Skeletal muscle cell (primary cell): ENCODE measurements around the gene SH3TC2.
"Not testable (repeated sequence)": the region's sequence is repeated elsewhere in the genome, so short reads cannot be mapped to it uniquely, and the experiment has no call there.

Experiments
- DNase-seq: peaks from one replicate; pipeline ENCODE4 v3.0.0-alpha.2; 2010; ENCODE audit warnings: low read depth
- H3K4me3 ChIP-seq: 2 replicates; pipeline ENCODE4 v1.5.1; 2011; ENCODE audit warnings: low read depth, mild to moderate bottlenecking, control low read depth, low read length, moderate library complexity

SH3TC2 gene

DNA sequence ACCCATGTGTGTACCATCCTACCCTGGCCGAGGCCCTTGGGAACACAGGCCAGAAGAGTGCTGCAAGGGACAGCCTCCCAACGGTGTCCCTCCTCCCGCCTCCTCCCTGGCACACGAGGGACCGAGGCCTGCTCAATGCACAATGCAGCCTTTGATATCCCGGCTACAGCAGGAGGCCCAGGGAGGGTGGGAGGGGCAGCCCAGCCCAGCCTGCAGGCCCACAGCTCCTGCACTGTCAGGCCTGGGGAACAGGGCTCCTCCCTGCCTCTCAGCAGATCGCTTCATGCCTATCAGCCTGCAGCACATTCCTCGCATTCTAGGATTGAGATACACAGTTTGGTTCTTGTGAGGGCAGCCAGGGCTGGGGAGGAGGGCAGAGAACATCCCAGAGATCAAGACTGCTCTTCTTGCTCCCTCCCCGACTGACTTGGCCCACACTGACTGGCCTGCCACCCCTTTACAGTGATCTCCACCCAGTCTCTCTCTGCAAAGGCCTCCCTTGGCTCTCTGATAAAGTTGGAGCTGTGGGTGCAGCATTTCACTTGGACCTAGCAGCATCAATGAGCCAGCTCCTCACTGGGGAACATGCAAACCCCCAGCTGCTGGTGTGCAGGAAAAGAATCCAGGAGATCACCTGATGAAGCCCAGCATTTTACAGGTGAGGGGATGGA is at the start of gene SH3TC2:
SH3TC2 (minus strand) TSS at position 46 of the 671 bp plus-strand sequence; CDS start at position 6, 40 bp downstream.
- peak; percentile 4 for DNase-seq
- no peak within 1 kb of the TSS for H3K4me3 ChIP-seq

DNA sequence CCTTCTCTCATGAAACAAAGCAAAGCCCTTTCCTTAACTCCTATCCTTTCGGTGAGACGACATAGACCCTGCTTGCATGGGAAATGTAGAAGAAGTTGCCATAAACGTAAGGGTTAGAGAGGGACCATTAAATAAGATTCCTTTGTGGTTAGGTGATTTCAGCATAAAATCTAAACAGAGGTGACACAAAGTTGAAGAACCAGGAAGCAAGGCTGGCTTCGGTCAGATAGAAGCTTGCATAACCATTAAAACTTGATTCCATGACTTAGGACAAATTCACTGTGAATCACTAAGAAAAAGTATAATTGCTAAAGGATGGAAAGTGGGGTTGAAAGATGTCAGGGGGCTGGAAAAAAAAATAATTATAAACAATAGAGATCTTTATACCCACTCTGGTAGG is 47.5 kb upstream of the SH3TC2 start:
- H3K4me3 ChIP-seq: no peak overlapping the region
- DNase-seq: no peak

DNA sequence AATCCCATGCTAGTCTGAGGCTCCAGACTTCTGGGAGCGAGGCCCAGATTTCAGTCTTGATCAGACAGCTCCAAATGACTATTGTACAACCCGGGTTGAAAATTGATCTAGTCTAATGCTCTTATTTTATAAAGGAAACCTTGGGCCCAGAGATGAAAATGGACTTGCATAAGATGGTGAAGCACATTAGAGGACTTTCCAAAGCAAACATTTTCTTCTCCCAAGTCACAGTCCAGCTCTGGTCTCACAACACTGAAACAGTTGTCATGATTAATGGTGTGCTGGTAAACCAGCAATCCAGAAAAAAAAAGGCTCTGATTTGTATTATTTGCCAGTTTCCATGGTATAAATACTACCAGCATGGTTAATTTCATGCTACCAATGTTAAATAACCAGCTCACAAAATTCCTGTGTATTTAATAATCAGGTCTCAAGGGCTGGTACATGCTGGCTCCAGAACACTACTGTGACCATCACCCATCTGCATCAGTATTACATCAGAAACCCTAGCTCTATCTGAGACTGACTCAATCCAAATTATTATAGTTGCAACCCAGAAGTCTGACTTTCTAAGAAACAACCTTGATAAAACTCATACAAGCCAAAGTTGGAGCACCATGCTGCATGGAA is 45.9 kb upstream of the SH3TC2 start:
- no peak for DNase-seq
- no peak overlapping the region for H3K4me3 ChIP-seq

DNA sequence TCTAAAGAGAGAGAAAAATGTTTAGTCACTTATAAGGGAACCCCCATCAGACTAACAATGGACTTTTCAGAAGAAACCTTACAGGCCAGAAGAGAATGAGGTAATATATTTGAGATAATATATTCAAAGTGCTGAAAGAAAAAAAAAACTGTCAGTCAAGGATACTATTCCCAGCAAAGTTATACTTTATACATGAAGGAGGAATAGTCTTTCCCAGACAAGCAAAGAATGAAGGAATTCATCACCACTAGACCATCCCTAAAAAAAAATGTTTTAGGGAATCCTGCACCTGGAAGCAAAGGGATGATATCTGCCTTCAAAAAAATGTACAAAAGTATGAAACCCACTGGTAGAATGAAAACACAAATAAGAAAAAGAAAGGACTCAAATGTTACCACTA is 37.5 kb upstream of the SH3TC2 start:
- no peak for DNase-seq
- no peak overlapping the region for H3K4me3 ChIP-seq

DNA sequence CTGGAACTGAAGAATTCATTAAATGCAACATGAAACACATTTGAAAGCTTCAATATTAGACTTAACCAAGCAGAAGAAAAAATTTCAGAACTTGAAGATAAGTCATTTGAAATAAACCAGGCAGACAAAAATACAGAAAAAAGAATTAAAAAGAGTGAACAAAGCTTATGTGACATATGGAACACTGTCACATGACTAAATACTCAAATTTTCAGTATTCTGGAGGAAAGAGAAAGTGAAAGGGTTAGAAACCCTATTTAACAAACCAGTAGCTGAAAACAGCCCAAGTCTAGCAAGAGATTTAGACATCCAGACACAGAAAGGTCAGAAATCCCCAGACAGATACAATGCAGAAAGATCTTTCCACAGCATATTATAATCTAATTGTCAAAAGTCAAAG is 37.1 kb upstream of the SH3TC2 start:
- no peak for DNase-seq
- no peak overlapping the region for H3K4me3 ChIP-seq

DNA sequence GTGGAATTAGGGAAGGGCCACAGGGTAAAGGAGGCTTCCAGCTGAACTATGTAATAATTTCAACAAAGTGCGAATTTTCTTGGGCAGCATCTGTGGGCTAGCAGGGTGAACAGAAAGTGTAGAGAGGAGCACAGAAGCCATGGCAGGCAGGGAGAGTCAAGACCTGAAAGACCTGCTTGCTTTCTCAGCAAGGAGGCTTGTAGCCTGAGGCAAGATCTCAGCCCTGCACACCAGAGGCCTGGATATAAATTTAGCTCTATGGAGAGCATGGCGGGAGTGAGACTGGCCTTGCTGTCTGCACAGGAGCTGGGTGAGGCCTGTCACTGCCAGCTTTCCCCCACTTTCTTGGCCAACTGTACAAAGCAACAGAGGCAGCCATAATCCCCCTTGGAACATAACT is 32.1 kb upstream of the SH3TC2 start:
- H3K4me3 ChIP-seq: no peak overlapping the region
- no peak for DNase-seq

DNA sequence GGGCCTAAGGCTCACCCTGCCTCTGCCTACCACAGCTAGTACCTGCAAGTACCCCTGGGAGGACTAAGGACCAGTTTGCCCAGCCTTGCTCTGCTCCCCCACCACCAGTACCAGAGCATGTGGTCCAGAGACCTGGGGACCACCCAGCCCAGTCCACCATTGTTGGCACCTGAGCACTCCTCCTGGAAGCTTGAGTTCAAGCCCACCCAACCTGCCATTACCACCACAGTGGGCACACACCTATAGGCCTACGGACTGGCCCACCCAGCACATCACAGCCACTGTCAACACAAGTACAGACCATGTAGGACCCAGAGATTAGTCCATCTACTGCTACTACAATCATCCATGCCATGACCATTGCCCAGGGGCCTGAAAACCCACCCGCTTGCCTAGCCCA is 30.8 kb upstream of the SH3TC2 start:
- no peak for DNase-seq

DNA sequence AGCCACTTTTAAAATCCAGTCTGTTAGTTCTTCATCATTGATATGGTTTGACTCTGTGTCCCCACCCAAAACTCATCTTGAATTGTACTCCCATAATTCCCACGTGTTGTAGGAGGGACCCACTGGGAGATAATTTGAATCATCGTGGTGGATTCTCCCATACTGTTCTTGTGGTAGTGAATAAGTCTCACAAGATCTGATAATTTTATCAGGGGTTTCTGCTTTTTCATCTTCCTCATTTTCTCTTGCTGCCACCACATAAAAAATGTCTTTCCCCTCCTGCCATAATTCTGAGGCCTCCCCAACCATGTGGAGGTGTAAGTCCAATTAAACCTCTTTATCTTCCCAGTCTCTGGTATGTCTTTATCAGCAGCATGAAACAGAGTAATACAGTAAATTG is 26.9 kb upstream of the SH3TC2 start:
- DNase-seq: no peak
- H3K4me3 ChIP-seq: no peak overlapping the region

More for the DNA sequence above, 30.8 kb upstream of the SH3TC2 start:
- no peak overlapping the region for H3K4me3 ChIP-seq

DNA sequence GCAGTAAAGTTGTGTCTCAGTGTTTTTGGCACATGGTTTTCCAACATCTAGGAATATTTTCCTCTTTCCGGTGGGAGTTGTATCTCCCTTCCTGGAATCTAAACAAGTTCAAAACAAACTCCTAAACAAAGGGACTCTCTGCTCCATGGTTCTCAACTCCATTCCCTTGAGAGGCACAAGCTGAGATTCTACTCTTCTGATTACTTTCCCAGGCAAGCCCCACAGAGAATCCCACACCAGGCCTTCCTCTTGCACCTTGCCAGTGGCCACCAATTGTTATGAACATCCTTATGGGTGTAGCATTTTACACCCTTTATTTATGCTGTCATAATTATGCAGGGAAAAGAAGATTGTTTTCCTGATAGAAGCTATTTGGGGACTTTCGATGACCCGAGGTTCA is 25.8 kb upstream of the SH3TC2 start:
- H3K4me3 ChIP-seq: no peak overlapping the region
- no peak for DNase-seq

DNA sequence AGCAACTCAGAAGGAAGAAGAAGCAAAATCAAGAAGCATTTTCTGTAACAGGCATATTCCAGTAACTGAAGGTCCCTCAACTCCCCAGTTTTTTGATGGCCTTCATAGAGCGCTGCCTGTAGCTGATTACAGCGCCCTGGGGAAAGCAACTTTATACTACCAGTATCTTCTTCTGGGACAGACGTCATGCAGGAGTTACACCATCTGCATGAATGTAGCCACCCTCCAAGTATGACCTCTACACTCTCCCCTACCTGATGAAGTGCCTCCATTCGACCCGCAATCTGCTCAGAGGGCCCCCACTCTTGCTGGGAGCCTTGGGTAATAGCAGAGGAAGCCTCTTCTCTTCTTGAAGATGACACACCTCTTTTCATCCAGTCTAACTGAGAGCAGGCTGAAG is 21.0 kb upstream of the SH3TC2 start:
- H3K4me3 ChIP-seq: no peak overlapping the region

DNA sequence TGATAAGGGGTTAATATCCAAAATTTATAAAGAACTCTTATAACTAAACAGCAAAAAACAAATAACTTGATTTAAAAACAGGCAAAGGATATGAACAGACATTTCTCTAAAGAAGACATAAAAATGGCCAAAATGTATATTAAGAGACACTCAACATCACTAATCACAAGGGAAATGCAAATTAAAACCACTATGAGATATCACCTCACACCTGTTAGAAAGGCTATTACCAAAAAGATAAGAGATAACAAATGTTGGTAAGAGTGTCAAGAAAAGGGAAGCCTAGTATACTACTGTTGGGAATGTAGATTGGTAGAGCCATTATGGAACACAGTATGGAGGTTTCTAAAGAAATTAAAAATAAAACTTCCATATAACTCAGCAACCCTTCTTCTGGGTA is 19.4 kb upstream of the SH3TC2 start:
- DNase-seq: no peak
- no peak overlapping the region for H3K4me3 ChIP-seq

More for the DNA sequence above, 21.0 kb upstream of the SH3TC2 start:
- no peak for DNase-seq

DNA sequence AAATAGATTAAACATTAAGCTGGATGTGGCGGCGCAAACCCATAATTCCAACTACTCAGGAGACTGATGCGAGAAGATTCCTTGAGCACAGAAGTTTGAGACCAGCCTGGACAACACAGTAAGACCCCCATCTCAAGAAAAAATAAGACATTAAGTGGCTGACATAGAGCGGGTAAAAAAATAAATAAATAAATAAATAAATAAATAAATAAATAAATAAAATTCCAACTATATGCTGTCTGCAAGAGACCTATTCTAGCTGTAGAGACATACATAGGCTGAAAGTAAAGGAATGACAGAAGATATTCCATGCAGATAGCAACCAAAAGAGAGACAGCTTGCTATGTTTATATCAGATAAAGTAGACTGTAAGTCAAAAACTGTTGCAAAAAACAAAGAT is 17.4 kb upstream of the SH3TC2 start:
- no peak overlapping the region for H3K4me3 ChIP-seq
- DNase-seq: no peak

DNA sequence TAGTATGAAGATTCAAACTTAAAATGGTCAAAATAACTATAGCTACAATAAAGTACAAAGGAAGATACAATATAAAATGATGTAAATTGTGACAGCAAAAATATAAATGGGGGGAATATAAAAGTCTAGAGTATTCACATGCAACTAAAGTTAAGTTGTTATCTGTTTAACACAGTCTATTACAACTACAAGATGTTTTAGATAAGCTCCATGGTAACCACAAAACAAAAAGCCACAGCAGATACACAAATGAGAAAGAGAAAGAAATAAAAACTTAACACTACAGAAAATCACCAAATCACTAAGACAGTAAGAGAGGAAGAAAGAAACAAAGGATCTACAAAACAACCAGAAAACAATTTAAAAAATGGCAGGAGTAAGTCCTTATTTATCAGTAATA is 17.0 kb upstream of the SH3TC2 start:
- H3K4me3 ChIP-seq: no peak overlapping the region
- no peak for DNase-seq

DNA sequence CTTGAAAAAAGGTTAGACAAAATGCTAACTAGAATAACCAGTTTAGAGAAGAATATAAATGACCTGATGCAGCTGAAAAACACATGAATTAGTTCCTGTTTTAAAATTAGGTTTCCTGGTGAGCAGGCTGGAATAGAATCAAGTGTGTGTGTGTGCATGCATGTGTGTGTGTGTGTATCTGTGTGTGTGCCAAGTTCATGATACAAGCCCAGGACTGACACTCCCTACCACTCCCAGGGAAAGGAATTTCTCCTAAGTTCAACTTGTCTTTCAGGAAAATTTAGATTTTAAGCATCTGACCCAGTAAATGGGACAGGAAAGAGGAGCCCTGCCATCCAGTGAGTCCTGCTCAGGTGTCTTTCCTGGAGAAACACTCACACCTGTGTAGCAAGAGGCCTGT is 11.2 kb upstream of the SH3TC2 start:
- not testable (repeated sequence) for DNase-seq

DNA sequence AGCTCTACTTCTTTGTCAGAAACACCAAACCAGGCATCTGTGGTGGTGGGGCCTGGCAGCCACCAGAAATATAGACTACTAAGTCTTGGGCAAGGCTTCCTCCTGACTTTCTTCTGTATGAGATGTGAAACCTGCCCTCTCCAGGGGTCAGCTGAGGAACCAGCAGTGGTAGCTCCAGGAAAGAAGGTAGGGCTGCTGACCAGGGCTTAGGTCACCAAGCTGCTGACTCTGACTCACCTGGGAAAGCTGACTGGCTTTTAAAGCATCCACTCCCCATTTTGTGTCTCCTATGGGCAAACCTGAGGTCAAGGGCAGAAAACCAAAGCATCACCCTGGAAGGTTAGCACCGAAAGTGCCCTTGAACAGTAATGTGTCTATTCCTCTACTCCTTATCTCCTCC is 10.4 kb upstream of the SH3TC2 start:
- DNase-seq: no peak
- H3K4me3 ChIP-seq: no peak overlapping the region

More for the DNA sequence above, 11.2 kb upstream of the SH3TC2 start:
- H3K4me3 ChIP-seq: not testable (repeated sequence)

DNA sequence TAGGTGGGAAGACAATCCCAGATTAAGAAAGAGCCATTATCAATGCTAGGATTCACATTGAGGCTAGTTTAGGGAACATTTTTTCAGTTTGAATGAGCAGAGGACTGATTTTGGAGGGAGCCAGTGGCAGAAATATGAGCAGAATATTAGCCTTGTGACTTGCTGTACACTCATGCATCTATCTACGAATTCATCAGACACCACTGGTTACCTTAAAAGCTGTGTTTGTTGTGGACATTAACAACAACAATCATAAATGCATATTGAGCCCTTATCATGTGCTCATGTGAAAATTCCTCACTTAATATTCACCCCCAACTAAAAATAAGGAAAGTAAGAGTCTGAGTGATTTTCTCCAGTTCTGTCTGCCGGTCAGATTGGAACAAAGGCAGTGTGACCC is 9.9 kb upstream of the SH3TC2 start:
- no peak for DNase-seq
- no peak overlapping the region for H3K4me3 ChIP-seq

DNA sequence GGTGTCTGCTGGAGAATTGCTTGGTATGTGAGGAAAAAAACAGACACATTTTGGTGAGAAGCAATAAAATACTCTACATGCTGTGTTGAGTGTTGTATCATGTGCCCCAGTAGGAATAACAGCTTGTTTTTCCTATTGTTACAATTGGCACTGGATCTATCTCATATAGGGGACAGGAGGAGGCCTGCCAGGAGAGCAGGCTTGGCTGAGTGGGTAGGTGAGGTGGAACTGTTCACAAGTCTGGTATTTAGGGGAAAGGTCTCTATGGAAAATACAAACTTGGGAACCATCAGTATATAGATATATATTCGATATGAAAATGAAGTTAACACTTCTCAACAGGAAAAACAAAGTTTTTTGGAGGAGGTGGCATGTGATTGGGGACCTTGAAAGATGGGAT is 9.5 kb upstream of the SH3TC2 start:
- DNase-seq: no peak
- no peak overlapping the region for H3K4me3 ChIP-seq

DNA sequence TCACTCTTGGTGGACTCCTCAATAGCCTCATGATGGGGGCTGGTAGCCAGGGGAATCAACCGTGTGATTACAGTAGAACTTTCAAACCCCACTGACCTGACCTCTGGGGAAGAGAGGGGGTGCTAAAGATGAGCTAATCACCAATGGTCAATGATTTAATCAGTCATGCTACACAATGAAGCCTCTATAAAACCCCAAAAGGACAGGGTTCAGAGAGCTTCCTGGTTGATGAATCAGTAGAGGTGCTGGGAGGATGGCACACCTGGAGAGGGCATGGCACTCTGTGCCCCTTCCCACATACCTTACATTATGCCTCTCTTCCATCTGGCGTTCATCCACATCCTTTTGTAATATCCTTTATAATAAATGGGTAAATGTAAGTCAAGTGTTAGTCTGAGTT is 8.9 kb upstream of the SH3TC2 start:
- H3K4me3 ChIP-seq: no peak overlapping the region
- DNase-seq: no peak

DNA sequence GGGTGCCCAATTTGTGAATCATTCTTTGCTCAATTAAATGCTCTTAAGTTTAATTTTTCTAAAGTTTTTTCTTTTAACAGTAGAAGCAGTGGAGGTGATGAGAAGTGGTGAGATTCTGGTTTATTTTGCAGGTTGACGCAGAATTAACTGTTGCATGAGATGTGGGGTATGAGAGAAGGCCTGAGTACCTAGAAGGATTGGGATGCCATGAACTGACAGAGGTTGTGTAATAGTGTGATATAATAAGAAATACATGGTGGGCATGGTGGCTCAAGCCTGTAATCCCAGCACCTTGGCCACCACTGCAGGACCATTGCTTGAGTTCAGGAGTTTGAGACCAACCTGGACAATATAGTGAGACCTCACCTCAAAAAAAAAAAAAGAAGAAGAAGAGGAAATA is 8.4 kb upstream of the SH3TC2 start:
- DNase-seq: no peak
- no peak overlapping the region for H3K4me3 ChIP-seq

DNA sequence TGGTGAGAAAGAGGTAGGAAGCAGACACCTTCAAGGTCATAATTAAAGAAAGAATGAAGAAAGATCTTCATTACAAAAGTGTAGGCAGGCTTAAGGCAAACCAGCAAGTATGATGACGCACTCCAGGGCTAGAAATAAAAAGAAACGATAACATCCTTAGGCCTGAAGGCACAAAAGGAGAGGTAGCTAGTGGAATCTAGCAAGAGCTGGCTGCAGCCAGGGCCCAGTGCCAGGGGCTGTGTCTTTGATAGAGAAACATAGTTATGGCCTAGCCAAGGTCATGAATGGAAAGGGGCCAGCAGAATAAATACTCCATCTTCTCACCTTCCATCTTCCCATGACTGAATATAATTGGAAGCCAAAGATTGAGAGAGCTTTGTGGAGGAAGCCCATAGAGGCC is 6.8 kb upstream of the SH3TC2 start:
- DNase-seq: no peak
- no peak overlapping the region for H3K4me3 ChIP-seq

DNA sequence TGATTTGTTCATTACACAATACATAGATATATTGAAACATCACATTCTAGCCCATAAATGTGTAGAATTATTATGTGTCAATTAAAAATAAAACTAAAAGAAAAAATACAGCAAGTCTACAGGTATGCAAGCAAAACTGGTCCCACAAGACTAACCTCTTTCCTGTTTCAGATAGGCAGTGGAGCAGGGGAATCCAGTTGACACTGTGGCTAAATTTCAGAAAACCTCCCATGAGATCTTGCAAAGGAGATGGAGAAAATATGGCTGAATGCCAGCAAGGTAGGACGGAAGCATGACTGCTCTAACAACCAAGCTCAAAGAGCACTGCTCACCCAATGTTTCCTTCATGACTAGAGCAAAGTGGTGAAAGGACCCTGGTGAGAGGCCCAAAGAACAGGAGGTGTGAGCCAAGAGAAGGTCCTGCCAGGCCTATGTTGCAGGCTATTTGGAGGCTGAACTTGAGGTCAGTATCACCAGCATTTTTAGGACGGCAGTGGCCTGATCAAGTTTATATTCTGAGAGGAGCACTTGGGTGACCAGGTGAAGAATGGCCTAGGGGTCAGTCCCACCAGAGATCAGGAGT is 1.1 kb upstream of the SH3TC2 start:
- no peak for DNase-seq
- H3K4me3 ChIP-seq: no peak overlapping the region
